ENCODE measurements around the gene HK2.
"Not testable (repeated sequence)": the region's sequence is repeated elsewhere in the genome, so short reads cannot be mapped to it uniquely, and the experiment has no call there.

HK2 gene

DNA sequence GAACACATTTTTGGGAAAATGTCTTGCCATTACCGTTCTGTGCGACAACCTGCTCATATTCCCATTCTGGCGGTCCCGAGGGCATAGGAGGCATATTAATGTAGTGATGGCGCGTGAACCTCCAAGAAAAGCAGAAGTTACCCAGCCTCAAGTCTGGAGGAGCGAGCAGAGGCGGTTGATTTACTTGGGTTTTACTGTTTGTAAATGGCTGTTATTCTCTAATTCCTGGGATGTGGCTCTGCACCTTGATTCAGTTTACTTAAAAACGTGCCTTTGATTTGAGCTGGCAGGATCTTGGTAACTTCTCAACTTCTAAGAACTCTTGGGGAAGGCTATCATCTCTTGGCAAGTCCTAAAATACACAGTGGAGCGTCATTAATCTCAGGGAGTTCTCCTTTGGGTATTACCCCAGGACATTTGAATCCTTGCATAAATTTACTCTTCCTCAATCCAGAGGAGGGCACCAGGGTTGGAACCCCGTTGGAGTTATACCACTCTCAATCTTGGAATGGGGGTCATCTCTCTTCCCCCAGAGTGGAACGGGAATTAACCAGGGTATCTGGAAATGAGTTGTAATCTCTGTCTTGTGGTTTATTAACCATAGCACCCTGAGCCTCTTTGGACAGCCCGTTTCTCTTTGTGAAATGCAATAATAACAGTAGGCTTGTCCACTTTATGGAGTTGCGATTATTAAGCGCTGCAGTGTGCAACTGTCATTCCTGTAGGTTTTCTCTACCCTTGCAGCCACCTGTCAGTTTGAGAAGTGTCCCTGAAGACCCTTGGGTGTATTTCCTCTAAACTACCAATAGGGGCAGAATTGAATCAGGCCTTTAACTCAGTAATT, 2.1 kb downstream of the HK2 start:
- DNase-seq: peak; percentile 53

DNA sequence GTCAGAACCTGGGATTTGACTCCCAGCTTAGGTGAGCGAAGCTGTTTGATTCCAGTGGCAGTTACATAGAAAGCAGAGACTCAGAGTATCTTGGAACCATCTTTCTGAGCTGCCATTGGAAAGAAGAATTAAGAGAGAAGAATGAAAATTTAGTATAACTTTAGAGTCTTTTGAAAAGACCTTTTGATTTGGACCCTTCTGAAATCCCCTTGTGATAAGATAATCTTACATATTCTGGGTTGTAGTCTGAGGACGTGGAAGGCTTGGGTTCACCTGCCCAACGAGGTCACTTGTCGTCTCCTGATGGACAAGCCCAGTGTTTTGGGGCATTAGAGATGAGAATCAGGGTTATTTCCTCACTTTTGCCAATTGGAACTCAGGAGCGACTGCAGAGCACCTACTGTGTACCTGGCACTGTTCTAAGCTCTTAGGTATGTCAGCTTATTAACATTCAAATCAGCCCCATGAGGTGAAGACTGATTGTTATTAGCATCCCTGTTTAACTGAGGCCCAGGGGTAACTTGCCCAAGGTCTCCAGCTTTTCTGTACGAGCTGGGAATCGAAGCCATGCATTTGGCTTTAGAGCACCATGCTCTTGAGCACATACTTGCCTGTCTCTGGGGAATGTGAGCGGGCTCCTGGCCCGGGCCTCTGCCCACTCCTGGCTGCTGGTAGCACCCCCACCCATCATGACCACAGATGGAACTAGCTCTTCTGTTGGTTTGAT, 2.9 kb downstream of the HK2 start:
- no peak for DNase-seq

DNA sequence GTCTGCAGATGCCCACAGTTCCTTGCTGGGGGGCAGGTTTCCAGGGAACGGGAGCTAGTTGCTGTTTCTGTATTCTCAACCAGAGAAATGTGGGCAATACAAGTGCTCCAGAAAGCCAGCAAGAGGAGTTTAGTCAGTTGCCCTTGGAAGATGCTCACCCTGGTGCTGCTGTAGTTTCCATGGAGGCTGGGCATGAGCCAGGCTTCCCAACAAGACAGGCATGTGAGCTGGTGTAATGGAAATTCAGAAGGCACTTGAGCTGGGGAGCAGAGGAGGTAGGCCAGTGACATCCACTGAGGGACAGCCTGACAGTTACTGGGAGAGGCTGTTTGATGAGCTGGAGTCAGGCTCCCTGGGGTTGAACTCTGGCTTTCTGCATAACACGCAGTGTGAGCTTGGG, 7.7 kb downstream of the HK2 start:
- no peak for DNase-seq

DNA sequence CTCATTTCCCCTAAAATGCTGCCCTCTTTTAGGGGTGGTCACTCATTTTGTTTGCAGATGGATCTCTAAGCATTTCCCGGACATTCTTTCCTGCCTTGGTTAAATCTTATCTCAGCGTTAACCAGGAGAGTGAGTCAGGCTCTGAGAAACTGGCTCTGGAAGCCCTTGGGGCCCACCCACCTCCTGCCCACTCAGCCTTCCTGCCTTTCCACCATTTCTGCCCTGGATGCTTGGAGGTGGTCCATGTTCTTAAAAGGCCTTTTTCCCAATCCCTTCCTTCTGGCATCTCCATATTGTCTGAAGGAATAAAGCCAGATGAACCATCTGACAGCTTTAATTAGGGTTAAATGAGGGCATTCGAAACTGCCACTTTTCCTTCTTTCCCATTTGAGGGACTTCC, 9.5 kb downstream of the HK2 start:
- DNase-seq: peak; percentile 87

DNA sequence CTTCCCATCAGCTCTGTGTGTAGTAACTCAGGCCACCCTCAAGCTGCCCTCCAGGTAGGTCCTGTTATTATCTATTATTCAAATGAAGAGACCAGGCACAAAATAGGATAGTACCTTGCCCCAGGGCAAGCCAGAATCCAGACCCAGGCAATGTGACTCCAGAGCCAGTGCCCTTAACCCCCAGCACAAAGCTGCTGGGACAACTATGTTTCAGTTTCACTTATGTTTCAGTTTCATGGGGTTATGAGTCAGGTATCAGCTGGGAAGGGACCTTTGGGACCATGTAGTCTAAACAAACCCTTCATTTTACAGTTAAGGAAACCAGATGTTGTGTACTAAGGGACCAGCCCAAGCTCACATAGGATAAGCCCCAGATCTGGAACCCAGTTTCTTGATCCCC, 10.0 kb downstream of the HK2 start:
- peak; percentile 82 for DNase-seq

DNA sequence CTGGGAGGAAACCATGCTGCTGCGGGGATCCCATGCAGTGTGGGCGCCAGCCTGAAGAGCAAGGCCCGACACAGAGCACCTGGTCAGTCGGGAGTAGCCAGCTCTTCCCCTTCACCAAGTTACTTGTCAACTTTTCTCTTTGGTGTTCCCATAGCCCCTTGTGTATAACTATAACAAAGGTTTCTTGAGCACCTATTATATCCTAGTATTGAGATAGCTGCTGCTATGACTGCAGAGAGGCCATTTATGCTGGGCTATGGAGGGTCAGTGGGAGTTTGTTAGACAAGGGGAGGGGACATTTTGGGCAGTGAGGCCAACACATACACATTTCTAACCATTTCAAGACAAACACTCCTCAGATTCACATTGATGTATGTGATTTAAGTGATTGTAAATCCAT, 10.8 kb downstream of the HK2 start:
- DNase-seq: no peak

DNA sequence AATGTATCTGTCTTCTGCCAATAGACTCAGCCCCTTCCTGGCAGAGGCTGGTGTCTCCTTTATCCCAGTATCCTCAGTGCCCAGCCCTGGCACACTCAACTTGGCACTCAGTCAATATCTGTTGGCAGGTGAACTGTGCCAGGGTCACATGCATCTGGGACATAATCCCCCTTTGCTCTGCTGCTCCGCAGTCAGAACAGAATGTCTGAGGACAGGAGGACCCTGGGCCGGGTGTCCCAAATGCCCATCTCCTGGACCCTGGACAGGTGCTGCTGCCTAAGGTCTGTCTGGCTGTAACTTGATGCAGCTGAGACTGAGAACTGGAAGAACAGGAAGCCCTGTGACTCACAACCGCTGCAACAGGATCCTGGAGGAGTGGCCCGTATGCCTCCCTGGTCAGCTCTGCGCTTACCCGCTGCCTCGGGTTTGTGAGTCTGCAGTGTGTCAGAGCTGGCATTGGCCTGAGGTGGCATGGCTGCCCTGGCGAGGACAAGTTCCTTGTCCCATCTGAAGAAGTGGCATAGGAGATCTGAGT, 11.4 kb downstream of the HK2 start:
- peak; percentile 92 for DNase-seq

DNA sequence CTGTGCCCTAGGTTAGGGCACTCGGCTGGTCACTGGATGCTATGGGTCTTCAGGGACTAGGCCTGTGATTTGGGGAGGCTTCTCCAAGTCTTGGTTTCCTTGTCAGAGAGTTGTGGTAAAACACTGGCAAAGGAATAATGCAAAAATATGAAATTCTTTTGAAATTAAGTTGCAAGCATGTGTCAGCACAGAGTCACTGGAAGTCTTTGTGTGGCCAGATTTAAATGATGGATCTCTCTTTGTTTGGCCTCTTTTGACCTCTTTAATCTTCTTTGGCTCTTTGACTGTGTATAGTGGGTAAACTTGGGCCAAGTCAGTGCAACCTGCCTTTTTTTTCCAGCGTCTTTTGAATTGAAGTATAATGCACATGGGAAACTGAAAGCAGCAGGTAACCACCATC, 12.1 kb downstream of the HK2 start:
- DNase-seq: peak; percentile 31

DNA sequence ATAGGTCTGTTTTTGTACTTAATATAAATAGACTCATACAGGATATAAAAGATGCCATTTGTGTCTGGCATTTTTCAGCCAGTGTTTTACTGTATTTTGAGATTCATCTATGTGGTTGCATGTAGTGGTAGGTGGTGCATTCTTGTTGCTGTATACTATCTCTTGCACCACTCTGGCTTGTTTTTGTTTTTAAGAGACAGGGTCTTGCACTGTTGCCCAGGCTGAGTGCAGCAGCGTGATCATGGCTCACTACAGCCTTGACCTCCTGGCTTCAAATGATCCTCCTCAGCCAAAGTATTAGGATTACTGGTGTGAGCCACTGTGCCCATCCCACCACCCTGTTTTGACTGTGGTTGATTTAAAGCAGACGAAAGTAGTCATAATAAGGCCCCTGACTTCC, 12.6 kb downstream of the HK2 start:
- no peak for DNase-seq

DNA sequence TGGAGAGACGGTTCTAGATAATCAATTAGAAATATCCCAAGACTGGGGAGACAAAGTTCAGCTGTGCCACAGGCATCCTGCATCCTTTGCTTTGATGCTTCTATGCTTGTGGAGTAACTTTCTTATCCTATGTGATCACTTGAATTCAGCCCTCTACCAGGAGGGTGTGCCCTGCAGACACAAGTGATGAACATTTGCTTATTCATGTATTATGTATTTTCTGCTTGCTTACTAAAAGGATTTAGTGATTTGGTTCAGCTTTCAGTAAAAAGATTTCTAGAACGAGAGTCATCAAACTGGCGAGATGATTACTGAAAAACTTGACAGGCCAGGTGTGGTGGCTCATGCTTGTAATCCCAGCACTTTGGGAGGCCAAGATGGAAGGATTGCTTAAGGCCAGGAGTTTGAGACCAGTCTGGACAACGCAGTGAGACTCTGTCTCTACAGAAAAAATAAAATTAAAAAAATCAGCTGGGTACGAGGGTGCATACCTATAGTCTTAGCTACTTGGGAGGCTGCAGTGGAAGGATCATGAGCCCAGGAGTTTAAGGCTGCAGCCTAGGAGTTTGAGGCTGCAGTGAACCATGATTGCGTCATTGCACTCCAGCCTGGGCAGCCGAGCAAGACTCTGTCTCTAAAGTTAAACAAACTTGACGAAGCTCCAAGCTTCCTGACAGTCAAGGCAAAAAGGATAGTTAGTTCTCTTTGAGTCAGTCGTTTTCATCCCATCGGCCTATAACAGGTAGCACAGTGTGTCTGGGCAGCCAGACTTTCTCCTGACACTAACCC, 13.3 kb downstream of the HK2 start:
- DNase-seq: no peak

DNA sequence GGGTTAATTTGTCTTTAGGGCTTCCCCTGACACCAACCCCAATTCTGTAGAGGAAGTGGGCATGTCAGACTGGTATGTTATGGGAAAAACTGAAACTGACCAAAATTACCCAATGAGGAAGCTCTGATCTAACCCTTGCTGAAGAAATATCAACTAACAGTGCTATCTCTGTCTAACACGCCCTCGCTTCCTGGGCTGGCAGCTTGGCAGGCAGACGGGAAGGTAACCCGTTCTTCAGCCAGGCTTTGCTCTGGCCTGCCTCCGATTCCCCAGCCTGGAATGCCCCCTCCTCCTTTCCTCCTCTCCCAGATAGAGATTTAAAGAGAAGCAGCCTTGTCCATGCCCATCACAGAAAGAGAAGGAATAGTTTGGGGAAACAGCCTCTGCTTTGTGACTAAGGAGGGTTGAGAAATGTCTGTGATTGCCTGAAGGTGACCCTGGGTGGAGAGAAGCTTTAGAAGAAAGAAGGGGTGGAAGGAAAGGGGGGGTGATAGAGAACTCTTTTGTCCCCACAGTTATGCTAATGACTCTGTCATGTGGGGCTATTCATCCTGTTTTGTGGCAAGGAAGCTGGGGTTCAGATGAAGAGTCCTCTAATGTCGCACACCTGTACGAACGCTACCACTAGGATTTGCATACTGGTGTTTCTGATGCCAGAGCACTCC, 15.4 kb downstream of the HK2 start:
- no peak for DNase-seq

DNA sequence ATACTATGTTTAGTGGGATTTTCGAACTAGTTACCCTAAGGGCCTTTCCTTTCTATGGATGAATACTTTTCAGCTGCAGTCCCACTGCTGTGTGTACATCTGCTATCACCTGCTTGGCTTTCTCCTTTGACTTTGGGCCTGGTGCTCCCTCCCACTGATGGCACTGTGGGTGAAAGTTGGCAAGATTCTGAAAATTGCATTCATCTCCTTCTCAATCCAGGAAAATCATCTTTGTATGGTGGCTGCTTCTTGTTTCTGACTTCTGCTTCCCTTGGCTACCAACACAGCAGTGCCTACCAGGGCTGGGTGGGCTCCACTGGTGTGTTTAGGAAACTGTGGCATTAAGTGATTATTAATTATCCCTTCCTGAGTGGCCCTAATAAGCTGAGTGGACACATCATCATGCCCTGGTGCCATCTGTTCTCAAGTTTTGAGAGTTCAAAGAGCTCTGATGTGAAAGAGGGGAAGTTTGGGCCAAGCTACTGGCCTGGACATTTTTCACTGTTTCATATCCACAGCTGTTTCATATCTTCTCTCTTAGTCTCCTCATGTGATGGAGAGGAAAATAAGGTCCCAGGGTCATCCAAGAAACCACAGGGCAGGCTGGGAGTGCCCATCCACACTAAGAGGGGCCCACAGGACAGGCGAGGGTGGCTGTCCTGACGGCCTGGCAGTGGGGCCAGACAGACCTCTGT, 16.7 kb downstream of the HK2 start:
- no peak for DNase-seq

DNA sequence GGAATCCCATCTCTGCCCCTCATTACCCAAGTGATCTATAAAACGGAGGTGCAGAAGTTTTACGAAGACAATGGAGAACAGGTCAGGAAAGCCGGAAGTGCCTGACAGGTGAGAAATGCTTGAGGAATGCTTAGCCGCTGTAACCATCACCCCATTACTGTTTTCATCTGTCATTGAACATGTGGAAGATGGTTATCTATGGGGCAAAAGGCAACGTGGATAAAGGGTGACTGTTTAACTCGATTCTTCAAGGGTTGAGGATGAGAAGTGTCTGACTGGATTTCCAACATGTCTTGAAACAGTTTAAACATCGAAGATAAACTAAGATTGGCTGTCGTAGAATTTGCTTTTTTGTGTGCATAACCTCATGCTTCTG, 17.3 kb downstream of the HK2 start:
- DNase-seq: peak; percentile 92

DNA sequence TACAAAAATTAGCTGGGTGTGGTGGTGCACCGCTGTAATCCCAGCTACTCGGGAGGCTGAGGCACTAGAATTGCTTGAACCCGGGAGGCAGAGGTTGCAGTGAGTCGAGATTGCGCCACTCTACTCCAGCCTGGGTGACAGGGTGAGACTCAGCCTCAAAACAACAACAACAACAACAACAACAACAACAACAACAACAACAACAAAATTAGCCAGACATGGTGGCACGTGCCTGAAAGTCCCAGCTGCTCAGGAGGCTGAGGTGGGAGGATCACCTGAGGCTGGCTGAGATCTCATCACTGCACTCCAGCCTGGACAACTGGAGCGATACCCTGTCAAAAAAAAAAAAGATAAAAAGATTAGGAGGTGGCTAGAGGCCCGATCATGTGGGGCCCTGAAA, 19.4 kb downstream of the HK2 start:
- not testable (repeated sequence) for DNase-seq

DNA sequence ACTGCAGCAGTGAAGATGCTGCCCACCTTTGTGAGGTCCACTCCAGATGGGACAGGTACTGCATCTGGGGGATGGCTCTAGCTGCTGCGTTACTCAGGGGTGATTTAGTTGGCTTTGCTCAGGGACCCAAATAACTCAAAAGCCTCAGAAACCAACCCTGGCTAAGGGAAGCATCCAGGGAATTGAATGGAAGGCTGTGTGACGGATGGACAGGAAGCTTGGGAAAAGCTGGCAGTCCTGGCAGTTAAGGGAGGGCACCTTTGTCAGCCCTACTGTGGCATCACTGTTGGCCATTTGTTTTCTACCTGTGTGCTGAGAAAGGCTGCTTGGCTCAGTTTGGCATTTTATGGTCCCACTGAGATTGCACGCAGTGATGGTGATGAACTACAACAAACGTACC, 20.5 kb downstream of the HK2 start:
- DNase-seq: no peak

DNA sequence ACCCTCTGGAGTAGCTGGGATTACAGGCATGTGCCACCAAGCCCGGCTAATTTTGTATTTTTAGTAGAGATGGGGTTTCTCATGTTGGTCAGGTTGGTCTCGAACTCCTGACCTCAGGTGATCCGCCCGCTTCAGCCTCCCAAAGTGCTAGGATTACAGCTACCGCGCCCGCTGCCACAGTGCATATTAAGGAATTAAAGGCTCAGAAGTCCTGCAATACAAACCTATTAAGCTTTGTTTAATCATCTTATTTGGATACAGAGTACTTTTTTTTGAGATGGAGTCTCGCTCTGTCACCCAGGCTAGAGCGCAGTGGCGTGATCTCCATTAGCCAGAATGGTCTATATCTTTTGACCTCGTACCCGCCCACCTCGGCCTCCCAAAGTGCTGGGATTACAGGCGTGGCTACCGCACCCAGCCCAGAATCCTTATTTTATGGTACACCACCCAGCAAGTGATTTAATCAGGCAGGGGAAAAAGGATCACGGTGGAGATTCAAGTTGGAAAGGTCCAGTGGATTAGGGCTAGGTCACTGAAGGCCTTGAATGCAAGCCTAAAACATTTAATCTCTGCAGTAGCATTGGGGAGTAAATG, 21.3 kb downstream of the HK2 start:
- DNase-seq: not testable (repeated sequence)

DNA sequence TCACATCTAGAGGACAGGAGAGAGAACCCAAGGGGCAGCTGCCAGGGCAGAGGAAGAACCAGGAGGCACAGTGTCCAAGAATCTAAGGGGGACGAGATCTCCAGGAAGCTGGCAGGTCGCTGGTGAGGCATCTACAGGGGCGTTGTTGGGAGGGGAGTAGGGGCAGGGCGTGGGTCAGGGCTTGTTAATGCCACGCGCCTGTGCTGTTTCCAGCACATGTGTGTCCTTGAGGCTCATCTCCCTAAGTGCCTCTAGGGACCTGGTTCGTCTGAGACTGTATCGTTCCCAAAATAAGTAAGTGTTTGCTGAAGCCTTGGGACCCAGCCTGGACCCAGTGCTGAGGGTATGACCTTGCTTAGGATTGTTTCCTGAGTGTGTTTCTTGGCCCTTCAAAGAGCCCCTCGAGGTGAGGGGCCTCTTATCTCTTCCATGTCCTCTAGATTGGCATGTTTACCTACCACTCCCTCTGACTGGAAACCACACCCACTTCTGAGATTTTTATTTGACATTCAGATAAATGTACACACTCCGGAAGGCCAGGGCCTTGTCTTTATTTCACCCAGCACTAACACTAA, 22.2 kb downstream of the HK2 start:
- no peak for DNase-seq

DNA sequence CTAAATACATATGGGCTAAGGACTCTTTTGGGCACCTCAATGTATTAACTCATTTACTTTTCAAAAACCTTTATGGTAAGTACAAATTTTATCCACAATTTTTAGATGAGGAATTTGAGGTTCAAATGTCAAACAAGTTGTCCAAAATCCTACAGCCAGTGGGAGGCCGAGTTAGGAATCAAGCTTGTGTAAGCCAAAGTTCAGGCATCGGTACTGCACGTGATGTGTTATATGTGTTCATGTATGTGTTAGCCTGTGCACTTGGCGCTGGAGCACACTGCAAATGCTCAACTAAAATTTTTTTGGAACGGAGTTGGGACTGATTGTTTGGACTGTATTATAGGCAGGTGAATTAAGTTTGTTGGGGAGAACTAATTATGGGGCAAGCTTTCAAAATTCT, 22.7 kb downstream of the HK2 start:
- no peak for DNase-seq

DNA sequence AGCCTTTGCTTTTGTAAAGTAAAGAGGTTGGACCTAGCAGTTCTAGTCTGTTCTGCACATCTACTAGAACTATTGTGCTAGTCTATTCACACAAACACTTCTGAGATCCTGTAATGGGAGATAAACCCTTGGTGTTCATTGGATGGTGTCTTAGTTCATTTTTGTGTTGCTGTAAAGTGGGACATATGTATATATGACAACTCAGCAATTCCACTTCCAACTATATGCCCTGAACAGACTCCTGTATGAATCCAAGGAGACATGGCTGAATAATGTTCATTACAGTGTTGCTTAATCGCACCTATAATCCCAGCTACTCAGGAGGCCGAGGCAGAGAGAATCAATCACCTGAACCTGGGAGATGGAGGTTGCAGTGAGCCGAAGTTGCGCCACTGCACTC, 23.3 kb downstream of the HK2 start:
- no peak for DNase-seq

DNA sequence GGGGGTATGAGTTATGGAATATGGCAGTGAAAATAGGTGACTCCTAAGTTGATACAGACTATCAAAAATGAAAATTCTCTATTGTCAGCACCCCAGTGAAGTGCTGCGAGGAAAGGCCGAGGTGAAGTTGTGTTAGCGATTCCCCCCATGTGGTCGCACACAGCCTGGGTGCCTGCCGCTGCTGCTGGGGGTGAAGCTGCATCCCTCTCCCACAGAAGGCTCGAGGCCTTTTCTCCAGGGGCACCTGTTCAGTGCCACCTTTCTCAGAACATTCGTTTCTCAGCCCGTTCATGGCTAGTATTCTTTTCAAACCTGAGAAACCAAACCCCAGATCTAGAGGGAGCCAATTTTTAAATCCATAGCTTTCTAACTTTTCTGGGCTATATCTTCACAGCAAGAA, 23.8 kb downstream of the HK2 start:
- DNase-seq: no peak

DNA sequence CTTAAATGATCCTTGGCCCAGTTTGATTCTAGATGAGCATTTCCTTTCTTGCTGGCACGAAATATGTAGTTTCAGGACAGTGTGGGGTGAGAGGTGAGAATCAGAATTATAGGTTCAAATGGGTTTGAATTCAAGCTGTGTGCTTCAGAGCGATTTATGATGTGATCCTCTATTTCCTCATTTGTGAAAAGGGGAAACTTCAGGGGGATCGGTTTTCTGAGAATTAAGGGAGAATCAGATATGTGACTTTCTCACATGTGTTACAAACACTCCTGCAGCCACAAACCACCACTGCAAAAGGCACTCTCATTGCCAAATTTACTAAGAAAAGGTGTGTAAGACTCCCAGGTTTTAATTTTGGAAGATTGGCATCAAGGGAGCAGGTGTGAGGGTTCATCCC, 24.4 kb downstream of the HK2 start:
- DNase-seq: no peak

DNA sequence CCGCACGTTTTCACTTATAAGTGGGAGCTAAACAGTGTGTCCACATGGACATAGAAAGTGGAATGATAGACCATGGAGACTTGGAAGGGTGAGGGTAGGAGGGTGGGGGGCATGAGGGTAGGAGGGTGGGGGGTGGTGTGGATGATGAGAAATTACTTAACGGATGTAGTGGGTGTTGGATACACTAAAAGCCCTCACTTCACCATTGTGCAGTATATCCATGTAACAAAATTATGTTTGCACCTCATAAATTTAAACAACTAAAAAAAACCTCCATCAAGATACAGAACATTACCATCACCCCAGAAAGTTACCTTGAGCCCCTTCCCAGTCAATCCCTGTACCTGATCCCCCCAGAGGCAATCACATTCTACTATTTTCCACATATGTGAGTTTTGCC, 26.2 kb downstream of the HK2 start:
- DNase-seq: no peak
